ENCODE data around the gene WNT9A.

Gene WNT9A

DNA sequence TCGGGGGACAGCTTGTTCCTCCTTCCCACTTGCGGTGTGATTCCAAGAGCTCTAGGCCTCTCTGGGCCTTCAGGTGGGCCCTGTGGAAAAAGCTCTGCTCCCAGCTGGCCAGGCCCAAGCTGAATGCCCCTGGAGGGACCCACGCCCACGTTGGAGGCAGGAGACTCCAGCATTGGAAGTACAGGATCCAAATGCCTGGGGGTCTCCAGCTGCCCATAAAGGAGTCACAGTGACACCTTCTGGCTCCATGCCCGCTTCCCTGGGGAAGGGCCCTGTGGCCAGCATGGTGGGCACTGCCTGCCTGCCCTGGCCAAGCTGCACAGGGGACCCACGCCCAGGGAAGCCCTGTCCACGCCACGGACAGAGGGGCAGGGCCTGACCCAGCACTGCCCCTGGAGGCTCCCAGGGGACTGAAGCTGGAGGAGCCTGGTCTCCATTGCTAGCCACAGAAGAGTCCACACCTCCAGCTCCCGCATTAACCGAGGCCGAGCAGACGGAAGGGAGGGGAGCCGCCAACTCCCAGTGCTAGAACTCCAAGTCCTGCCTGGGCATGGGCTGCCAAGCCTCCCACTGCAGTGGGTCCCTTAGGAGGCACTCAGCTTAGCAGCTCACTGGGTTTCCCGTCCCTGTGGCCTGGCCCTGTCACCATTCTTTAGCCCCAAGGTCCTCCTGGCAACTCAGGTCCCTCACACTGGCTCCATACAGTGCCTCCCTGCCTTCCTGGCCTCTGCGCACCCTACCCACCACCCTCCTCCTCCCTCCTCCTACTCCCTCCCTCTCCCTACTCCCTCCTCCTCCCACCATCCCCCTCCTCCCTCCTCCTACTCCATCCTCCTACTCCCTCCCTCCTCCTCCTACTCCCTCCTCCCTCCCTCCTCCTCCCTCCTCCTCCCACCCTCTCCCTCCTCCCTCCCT lies 41.9 kb downstream of the WNT9A start:
- no peak for TF ChIP-seq ZNF747 (tag by site-specific recombination; IDR thresholded peaks at IDR 0.05)
- no peak for TF ChIP-seq ZNF561 (tag by site-specific recombination; IDR thresholded peaks at IDR 0.05; ENCODE audit: borderline replicate concordance)
- TF ChIP-seq, protein P1, sequence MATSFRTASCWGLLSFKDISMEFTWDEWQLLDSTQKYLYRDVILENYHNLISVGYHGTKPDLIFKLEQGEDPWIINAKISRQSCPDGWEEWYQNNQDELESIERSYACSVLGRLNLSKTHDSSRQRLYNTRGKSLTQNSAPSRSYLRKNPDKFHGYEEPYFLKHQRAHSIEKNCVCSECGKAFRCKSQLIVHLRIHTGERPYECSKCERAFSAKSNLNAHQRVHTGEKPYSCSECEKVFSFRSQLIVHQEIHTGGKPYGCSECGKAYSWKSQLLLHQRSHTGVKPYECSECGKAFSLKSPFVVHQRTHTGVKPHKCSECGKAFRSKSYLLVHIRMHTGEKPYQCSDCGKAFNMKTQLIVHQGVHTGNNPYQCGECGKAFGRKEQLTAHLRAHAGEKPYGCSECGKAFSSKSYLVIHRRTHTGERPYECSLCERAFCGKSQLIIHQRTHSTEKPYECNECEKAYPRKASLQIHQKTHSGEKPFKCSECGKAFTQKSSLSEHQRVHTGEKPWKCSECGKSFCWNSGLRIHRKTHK (tag by site-specific recombination; IDR thresholded peaks at IDR 0.05), result no peak
- TF ChIP-seq ZNF600 (tag by site-specific recombination; IDR thresholded peaks at IDR 0.05), result peak; percentile 57; the same call in 1 of the 2 replicates
- no peak for TF ChIP-seq SCRT2 (tag by site-specific recombination; IDR thresholded peaks at IDR 0.05)
- TF ChIP-seq ZFP41 (tag by site-specific recombination; IDR thresholded peaks at IDR 0.05; ENCODE audit: borderline replicate concordance), result no peak
- 0 out of 2 replicates have a peak, but pooled peaks have one; percentile 11 for TF ChIP-seq ZBTB7A (tag by site-specific recombination; IDR thresholded peaks at IDR 0.05; ENCODE audit: low read depth)
- TF ChIP-seq, protein P2, sequence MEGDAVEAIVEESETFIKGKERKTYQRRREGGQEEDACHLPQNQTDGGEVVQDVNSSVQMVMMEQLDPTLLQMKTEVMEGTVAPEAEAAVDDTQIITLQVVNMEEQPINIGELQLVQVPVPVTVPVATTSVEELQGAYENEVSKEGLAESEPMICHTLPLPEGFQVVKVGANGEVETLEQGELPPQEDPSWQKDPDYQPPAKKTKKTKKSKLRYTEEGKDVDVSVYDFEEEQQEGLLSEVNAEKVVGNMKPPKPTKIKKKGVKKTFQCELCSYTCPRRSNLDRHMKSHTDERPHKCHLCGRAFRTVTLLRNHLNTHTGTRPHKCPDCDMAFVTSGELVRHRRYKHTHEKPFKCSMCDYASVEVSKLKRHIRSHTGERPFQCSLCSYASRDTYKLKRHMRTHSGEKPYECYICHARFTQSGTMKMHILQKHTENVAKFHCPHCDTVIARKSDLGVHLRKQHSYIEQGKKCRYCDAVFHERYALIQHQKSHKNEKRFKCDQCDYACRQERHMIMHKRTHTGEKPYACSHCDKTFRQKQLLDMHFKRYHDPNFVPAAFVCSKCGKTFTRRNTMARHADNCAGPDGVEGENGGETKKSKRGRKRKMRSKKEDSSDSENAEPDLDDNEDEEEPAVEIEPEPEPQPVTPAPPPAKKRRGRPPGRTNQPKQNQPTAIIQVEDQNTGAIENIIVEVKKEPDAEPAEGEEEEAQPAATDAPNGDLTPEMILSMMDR (tag by site-specific recombination; IDR thresholded peaks at IDR 0.05), result 0 out of 2 replicates have a peak, but pooled peaks have one; percentile 16
- no peak for TF ChIP-seq BCL11A (tag by site-specific recombination; IDR thresholded peaks at IDR 0.05; ENCODE audit: low read depth)
- CTCF ChIA-PET, result interaction anchor here (1.0 kb wide), 1 partner anchor 48 kb away, joined by 3 read pairs; no protein-coding TSS in a partner anchor

DNA sequence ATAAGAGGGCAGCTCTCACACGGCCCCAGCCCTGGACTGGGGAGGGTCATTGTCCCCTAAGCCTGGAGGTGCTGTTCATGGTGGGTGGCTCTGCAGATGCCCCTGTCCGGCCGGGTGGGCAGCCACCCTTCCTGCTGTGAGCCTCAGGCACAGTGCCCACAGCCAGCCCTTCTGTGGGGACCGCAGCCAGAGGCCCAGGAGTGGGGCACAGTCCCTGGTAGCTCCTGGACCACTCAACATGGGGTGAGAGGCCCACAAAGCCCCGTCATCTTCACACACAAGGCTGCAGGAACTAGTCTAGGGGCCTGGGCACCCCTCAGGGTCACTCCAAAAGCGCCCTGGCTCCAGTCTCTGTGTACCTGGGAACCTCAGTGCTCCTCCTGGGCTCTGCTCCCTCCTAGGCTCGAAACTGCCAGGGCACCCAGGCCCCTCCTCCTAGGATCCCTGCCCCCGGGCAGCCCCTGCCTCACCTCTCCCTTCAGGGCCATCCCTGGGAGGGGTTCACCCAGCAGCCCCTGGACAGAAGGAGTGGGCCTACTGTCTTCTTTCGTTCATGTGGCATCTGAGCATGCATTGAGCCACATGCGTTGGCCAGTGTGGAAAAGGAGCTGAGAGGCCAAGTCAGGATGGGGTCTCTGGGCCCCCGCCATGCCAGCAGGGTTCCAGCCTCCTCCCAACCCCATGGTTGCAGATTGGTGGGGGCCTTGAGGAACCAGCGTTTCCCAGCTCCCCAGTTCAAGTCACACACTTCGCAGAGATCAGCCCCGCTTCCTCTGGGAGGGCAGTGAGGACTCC lies 43.0 kb downstream of the WNT9A start:
- TF ChIP-seq ZNF596 (tag by site-specific recombination; IDR thresholded peaks at IDR 0.05) (no peak), ZIC2 (tag by site-specific recombination; IDR thresholded peaks at IDR 0.05) (0 out of 2 replicates have a peak, but pooled peaks have one; percentile 2)
- H3K36me3 ChIP-seq (ENCODE audit: control insufficient read depth in 2 of 2, insufficient read depth in 1 of 2, low read length in 2 of 2), result no peaks in the 10 kb centered on the region
- H3K9me3 ChIP-seq (ENCODE audit: control insufficient read depth, insufficient read depth, low read depth, low read length), result no peaks in the 10 kb centered on the region
- ChIA-PET POLR2A (interaction anchor here (0.6 kb wide), 1 partner anchor 1038 kb away, joined by 5 read pairs; no protein-coding TSS in a partner anchor), CTCF (interaction anchor here (0.5 to 1.0 kb wide), 2 partner anchors 49 to 406 kb away, joined by 3 to 6 read pairs; no protein-coding TSS in a partner anchor)
- no peak overlapping the region for H3K4me3 ChIP-seq (ENCODE audit: low read depth, low read length)
- no peaks in the 10 kb centered on the region for H3K4me1 ChIP-seq (ENCODE audit: control insufficient read depth, insufficient read depth, low read length)
- no peak overlapping the region for H3K27ac ChIP-seq (ENCODE audit: extremely low read depth, low read depth, low read length)

More for the DNA sequence above, 41.9 kb downstream of the WNT9A start:
- no peaks in the 10 kb centered on the region for H3K9me3 ChIP-seq (ENCODE audit: control insufficient read depth, insufficient read depth, low read depth, low read length)
- no peaks in the 10 kb centered on the region for H3K4me1 ChIP-seq (ENCODE audit: control insufficient read depth, insufficient read depth, low read length)
- no peak overlapping the region for H3K27ac ChIP-seq (ENCODE audit: extremely low read depth, low read depth, low read length)
- H3K4me3 ChIP-seq (ENCODE audit: low read depth, low read length), result no peak overlapping the region
- POLR2A ChIA-PET, result no interaction called here
- no peaks in the 10 kb centered on the region for H3K36me3 ChIP-seq (ENCODE audit: control insufficient read depth in 2 of 2, insufficient read depth in 1 of 2, low read length in 2 of 2)

DNA sequence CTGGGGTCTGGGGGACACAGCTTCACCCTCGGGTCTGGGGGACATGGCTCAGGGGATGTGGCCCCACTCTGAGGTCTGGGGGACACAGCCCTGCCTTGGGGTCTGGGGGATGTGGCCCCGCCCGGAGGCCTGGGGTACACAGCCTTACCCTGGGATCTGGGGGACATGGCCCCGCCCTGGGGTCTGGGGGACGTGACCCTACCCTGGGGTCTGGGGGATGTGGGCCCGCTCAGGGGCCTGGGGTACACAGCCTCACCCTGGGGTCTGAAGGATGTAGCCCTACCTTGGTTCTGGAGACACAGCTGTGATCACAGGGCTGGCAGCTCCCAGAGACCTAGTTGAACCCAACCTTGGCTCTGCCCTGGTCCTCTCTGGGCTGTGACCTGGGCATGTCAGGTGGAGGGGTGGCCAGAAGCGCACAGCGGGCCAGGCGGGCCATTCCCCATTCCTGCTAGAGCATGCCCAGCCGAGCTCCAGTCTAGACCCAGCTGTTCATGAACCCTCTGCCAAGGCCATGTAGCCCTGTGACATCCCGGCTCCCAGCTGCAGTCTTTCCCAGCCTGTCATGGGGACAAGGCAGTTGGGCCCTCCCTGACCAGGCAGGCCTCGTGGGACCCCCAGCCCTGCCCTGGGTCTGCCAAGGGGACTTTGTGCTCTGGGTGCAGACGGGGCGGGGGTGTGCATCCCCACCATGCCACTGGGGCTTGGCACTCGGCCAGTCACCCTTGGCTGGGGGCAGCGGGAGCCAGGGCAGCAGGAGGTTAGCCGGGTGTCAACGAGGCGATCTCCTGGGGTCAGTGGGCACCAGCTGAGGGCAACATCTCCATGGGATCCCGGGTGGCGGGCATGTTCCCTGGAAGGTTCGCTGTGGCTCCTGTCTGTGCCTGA lies 43.9 kb downstream of the WNT9A start:
- POLR2A ChIA-PET, result interaction anchor here (0.6 kb wide), 1 partner anchor 1037 kb away, joined by 5 read pairs; no protein-coding TSS in a partner anchor
- CTCF ChIA-PET, result no interaction called here

More for the DNA sequence above, 43.9 kb downstream of the WNT9A start:
- H3K9me3 ChIP-seq (ENCODE audit: control insufficient read depth, insufficient read depth, low read depth, low read length), result no peaks in the 10 kb centered on the region
- no peak overlapping the region for H3K27ac ChIP-seq (ENCODE audit: extremely low read depth, low read depth, low read length)
- TF ChIP-seq MZF1 (tag by site-specific recombination; IDR thresholded peaks at IDR 0.05; ENCODE audit: borderline replicate concordance) (no peak), ZNF140 (tag by site-specific recombination; IDR thresholded peaks at IDR 0.05) (no peak), BCL11B (tag by site-specific recombination; IDR thresholded peaks at IDR 0.05; ENCODE audit: low read depth) (no peak), ZNF558 (tag by site-specific recombination; IDR thresholded peaks at IDR 0.05) (no peak), OVOL3 (tag by site-specific recombination; IDR thresholded peaks at IDR 0.05) (no peak), ZNF37A (tag by site-specific recombination; IDR thresholded peaks at IDR 0.05) (no peak), ZNF530 (tag by site-specific recombination; IDR thresholded peaks at IDR 0.05; ENCODE audit: low read depth) (no peak), ZBTB20 (tag by site-specific recombination; IDR thresholded peaks at IDR 0.05) (no peak), GLIS1 (tag by site-specific recombination; IDR thresholded peaks at IDR 0.05) (peak; percentile 54), GLIS2 (tag by site-specific recombination; IDR thresholded peaks at IDR 0.05) (peak; percentile 53), ZIC2 (tag by site-specific recombination; IDR thresholded peaks at IDR 0.05) (peak; percentile 74)
- TF ChIP-seq, protein P3, sequence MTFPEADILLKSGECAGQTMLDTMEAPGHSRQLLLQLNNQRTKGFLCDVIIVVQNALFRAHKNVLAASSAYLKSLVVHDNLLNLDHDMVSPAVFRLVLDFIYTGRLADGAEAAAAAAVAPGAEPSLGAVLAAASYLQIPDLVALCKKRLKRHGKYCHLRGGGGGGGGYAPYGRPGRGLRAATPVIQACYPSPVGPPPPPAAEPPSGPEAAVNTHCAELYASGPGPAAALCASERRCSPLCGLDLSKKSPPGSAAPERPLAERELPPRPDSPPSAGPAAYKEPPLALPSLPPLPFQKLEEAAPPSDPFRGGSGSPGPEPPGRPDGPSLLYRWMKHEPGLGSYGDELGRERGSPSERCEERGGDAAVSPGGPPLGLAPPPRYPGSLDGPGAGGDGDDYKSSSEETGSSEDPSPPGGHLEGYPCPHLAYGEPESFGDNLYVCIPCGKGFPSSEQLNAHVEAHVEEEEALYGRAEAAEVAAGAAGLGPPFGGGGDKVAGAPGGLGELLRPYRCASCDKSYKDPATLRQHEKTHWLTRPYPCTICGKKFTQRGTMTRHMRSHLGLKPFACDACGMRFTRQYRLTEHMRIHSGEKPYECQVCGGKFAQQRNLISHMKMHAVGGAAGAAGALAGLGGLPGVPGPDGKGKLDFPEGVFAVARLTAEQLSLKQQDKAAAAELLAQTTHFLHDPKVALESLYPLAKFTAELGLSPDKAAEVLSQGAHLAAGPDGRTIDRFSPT (tag by site-specific recombination; IDR thresholded peaks at IDR 0.05), result 0 out of 2 replicates have a peak, but pooled peaks have one; percentile 18
- H3K4me3 ChIP-seq (ENCODE audit: low read depth, low read length), result no peak overlapping the region
- H3K4me1 ChIP-seq (ENCODE audit: control insufficient read depth, insufficient read depth, low read length), result no peaks in the 10 kb centered on the region
- H3K36me3 ChIP-seq (ENCODE audit: control insufficient read depth in 2 of 2, insufficient read depth in 1 of 2, low read length in 2 of 2), result no peaks in the 10 kb centered on the region

All from HEK293 (cell line).